ENCODE results near the gene DPH3. TPM values are rescaled to one million over a fixed set of nuclear protein-coding genes. Genes with fewer than 3 reads are reported as not detected.

The DPH3 gene
- total and polyA plus RNA-seq, 9 of the 15 experiments (the other 6 are each of a cell fraction or from before 2014, with no cell fraction given): 15.9 to 131 (median 38.7) TPM

GRCh38 chr3:16311960-16312451, 47.3 kb upstream of the DPH3 start:
- TF ChIP-seq ZSCAN29 (IDR thresholded peaks at IDR 0.05): no peak
- no peak for TF ChIP-seq FOS (IDR thresholded peaks at IDR 0.05; ENCODE audit: extremely low read depth, insufficient read length)
- peak; percentile 54 for TF ChIP-seq CEBPB (tag; IDR thresholded peaks at IDR 0.05)
- TF ChIP-seq GATA2 (CRISPR knock-in tag; IDR thresholded peaks at IDR 0.05): peak; percentile 39; the same call in 1 of the 2 replicates
- TF ChIP-seq ZFP91 (CRISPR knock-in tag; IDR thresholded peaks at IDR 0.05): no peak
- no peak for TF ChIP-seq JUNB (CRISPR knock-in tag; conservative IDR thresholded peaks at IDR 0.05)
- no peak for TF ChIP-seq TFE3 (CRISPR knock-in tag; IDR thresholded peaks at IDR 0.05)
- TF ChIP-seq STAT6 (CRISPR knock-in tag; IDR thresholded peaks at IDR 0.05): no peak
- no peak for TF ChIP-seq EHMT2 (IDR thresholded peaks at IDR 0.05)
- no peak for TF ChIP-seq NR2C2 (CRISPR knock-in tag; IDR thresholded peaks at IDR 0.05)
- peak; percentile 22; the same call in 1 of the 2 replicates for TF ChIP-seq NR2C2 (tag; IDR thresholded peaks at IDR 0.05)
- TF ChIP-seq CEBPG (CRISPR knock-in tag; IDR thresholded peaks at IDR 0.05): no peak
- 0 out of 4 replicates have a peak, but pooled peaks of 1 of the 2 experiments have one; percentile 30 for TF ChIP-seq CEBPG (tag; conservative IDR thresholded peaks at IDR 0.05 in 1 of 2, IDR thresholded peaks at IDR 0.05 in 1 of 2)
- Histone ChIP-seq H4K20me1 (replicated peaks; ENCODE audit: control insufficient read depth, insufficient read depth, low read length) (no peaks in the 10 kb centered on the region; the same call in 1 of the 2 replicates), H2AFZ (ENCODE audit: low read depth, low read length) (no peak overlapping the region), H3K36me3 (ENCODE audit: control insufficient read depth, insufficient read depth, low read length) (peaks cover 76% of the 10 kb centered on the region), H3K9ac (ENCODE audit: insufficient read depth in 1 of 2, low read depth in 2 of 2, low read length in 2 of 2) (peak overlapping the region in 1 of 2 experiments; percentile 33; a peak in 1 of 4 replicates), H3K4me3 (no peak overlapping the region), H3K4me2 (ENCODE audit: insufficient read depth, low read length) (no peak overlapping the region), H3K27ac (ENCODE audit: extremely low read depth, low read depth, low read length) (no peak overlapping the region), H3K27me3 (ENCODE audit: control insufficient read depth in 2 of 2, insufficient read depth in 2 of 2, low read length in 2 of 2) (no peaks in the 10 kb centered on the region), H3K79me2 (ENCODE audit: control insufficient read depth, insufficient read depth, low read length) (peaks cover 13% of the 10 kb centered on the region; the same call in 1 of the 3 replicates), H3K9me3 (replicated peaks; ENCODE audit: control insufficient read depth, insufficient read depth, low read depth, low read length) (no peaks in the 10 kb centered on the region), H3K9me1 (ENCODE audit: control insufficient read depth, insufficient read depth, low read length) (peaks cover 3% of the 10 kb centered on the region), H3K4me1 (replicated peaks in 1 of 2; ENCODE audit: control insufficient read depth in 2 of 2, insufficient read depth in 2 of 2, low read length in 2 of 2) (peaks cover 6 to 24% of the 10 kb centered on the region in 2 experiments; a peak in 4 of 5 replicates)
- ChIA-PET POLR2A (interaction anchor here (0.9 to 1.1 kb wide), 3 partner anchors 9 to 43 kb away, joined by 3 to 4 read pairs (median 4); no protein-coding TSS in a partner anchor), CTCF (ENCODE audit: low intra/inter-chr PET ratio) (interaction anchor here (1.3 kb wide), 1 partner anchor 22 kb away, joined by 3 read pairs; no protein-coding TSS in a partner anchor)
- FAIRE-seq: no peak
- in situ Hi-C loops (cut with MboI): no loop called here
- no peak for DNase-seq (ENCODE audit: extremely low read depth in 1 of 4, low spot score in 3 of 4)
- BruUV-seq (replicated peaks): no TSS peak
- WGBS (ENCODE audit: insufficient coverage, low coverage, missing lambda C conversion rate): 71% methylated on average over 6 of the region's 6 CpGs
- intact Hi-C loops (cut with micrococcal nuclease): no loop called here
- no peak for ATAC-seq

All from K562 (cell line).